ENCODE data around the gene PTPN4. TPM values are rescaled to one million over a fixed set of nuclear protein-coding genes. Genes with fewer than 3 reads are reported as not detected.

Gene PTPN4
- total RNA-seq, 1 experiment from 2014 or later = 46.8 TPM

DNA sequence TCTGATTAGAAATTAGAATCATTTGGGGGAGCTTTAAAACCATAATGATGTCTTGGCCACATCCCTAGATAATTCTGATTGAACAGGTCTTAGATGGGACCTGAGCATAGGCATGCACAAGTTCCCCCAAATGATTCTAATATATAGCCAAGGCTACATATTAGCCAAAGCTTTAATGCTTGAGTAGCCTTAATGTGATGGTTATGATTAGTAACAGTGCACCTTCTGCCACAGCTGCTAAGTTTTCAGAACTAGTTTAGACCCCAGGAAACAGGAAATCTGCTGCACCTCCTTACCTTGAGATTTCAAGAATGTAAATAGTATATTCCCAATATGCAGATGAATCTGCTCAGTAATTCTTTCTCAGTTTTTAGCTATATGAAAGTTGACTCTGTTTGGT, 119.8 kb downstream of the PTPN4 start:
- peaks cover 12% of the 10 kb centered on the region for H3K4me1 ChIP-seq
- Mint-ChIP-seq H3K27me3 (ENCODE audit: insufficient read depth, unreplicated experiment) (no peaks in the 10 kb centered on the region), H3K9me3 (ENCODE audit: unreplicated experiment) (no peaks in the 10 kb centered on the region), H3K36me3 (ENCODE audit: insufficient read depth, unreplicated experiment) (no peaks in the 10 kb centered on the region), H3K4me3 (ENCODE audit: unreplicated experiment) (no peak overlapping the region), H3K27ac (ENCODE audit: unreplicated experiment) (no peak overlapping the region), H3K4me1 (ENCODE audit: low read depth, unreplicated experiment) (no peaks in the 10 kb centered on the region)
- CTCF ChIA-PET = no interaction called here
- intact Hi-C loops (cut with micrococcal nuclease; ENCODE audit: unreplicated experiment) = no loop called here
- no peaks in the 10 kb centered on the region; the same call in 1 of the 2 replicates for H3K9me3 ChIP-seq
- no peak overlapping the region for H3K4me3 ChIP-seq (ENCODE audit: low read depth, low read length)
- H3K36me3 ChIP-seq (ENCODE audit: control insufficient read depth, insufficient read depth, low read length) = no peaks in the 10 kb centered on the region
- H3K27me3 ChIP-seq (replicated peaks; ENCODE audit: control insufficient read depth, insufficient read depth, low read length) = no peaks in the 10 kb centered on the region
- BruUV-seq (replicated peaks) = no TSS peak
- POLR2A ChIA-PET = no interaction called here
- TF ChIP-seq, protein P1, sequence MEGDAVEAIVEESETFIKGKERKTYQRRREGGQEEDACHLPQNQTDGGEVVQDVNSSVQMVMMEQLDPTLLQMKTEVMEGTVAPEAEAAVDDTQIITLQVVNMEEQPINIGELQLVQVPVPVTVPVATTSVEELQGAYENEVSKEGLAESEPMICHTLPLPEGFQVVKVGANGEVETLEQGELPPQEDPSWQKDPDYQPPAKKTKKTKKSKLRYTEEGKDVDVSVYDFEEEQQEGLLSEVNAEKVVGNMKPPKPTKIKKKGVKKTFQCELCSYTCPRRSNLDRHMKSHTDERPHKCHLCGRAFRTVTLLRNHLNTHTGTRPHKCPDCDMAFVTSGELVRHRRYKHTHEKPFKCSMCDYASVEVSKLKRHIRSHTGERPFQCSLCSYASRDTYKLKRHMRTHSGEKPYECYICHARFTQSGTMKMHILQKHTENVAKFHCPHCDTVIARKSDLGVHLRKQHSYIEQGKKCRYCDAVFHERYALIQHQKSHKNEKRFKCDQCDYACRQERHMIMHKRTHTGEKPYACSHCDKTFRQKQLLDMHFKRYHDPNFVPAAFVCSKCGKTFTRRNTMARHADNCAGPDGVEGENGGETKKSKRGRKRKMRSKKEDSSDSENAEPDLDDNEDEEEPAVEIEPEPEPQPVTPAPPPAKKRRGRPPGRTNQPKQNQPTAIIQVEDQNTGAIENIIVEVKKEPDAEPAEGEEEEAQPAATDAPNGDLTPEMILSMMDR (IDR thresholded peaks at IDR 0.05; ENCODE audit: insufficient read depth in 1 of 2, low read depth in 1 of 2, low read length in 1 of 2, severe bottlenecking in 1 of 2, unreplicated experiment in 1 of 2) = no peak
- no peak for DNase-seq

GRCh38 chr2:119888680-119889079, 129.0 kb downstream of the PTPN4 start:
- CTCF ChIA-PET = no interaction called here
- no TSS peak for BruUV-seq (replicated peaks)
- no peak for DNase-seq
- Histone ChIP-seq H3K4me1 (no peaks in the 10 kb centered on the region), H3K36me3 (ENCODE audit: control insufficient read depth, insufficient read depth, low read length) (no peaks in the 10 kb centered on the region), H3K9me3 (peaks cover 5% of the 10 kb centered on the region; the same call in 1 of the 2 replicates), H3K27me3 (replicated peaks; ENCODE audit: control insufficient read depth, insufficient read depth, low read length) (no peaks in the 10 kb centered on the region), H3K4me3 (ENCODE audit: low read depth, low read length) (no peak overlapping the region)
- Mint-ChIP-seq H3K27ac (ENCODE audit: unreplicated experiment) (no peak overlapping the region), H3K27me3 (ENCODE audit: insufficient read depth, unreplicated experiment) (no peaks in the 10 kb centered on the region), H3K4me1 (ENCODE audit: low read depth, unreplicated experiment) (no peaks in the 10 kb centered on the region), H3K4me3 (ENCODE audit: unreplicated experiment) (no peak overlapping the region), H3K9me3 (ENCODE audit: unreplicated experiment) (peaks cover 30% of the 10 kb centered on the region), H3K36me3 (ENCODE audit: insufficient read depth, unreplicated experiment) (peaks cover 10% of the 10 kb centered on the region)
- TF ChIP-seq, protein P1 (IDR thresholded peaks at IDR 0.05; ENCODE audit: insufficient read depth in 1 of 2, low read depth in 1 of 2, low read length in 1 of 2, severe bottlenecking in 1 of 2, unreplicated experiment in 1 of 2) = no peak
- intact Hi-C loops (cut with micrococcal nuclease; ENCODE audit: unreplicated experiment) = no loop called here
- POLR2A ChIA-PET = no interaction called here

GRCh38 chr2:119897736-119898395, 138.1 kb downstream of the PTPN4 start:
- CTCF ChIA-PET = no interaction called here
- H3K36me3 Mint-ChIP-seq (ENCODE audit: insufficient read depth, unreplicated experiment) = peaks cover 18% of the 10 kb centered on the region
- no TSS peak for BruUV-seq (replicated peaks)
- POLR2A ChIA-PET = interaction anchor here (0.6 kb wide), 1 partner anchor 55 kb away, joined by 4 read pairs; no protein-coding TSS in a partner anchor
- no peak overlapping the region for H3K27ac Mint-ChIP-seq (ENCODE audit: unreplicated experiment)
- peaks cover 6% of the 10 kb centered on the region for H3K4me1 Mint-ChIP-seq (ENCODE audit: low read depth, unreplicated experiment)
- H3K4me1 ChIP-seq = no peaks in the 10 kb centered on the region
- peaks cover 2% of the 10 kb centered on the region; the same call in 1 of the 2 replicates for H3K36me3 ChIP-seq (ENCODE audit: control insufficient read depth, insufficient read depth, low read length)
- no peaks in the 10 kb centered on the region for H3K9me3 Mint-ChIP-seq (ENCODE audit: unreplicated experiment)
- H3K9me3 ChIP-seq = no peaks in the 10 kb centered on the region
- intact Hi-C loops (cut with micrococcal nuclease; ENCODE audit: unreplicated experiment) = no loop called here
- TF ChIP-seq, protein P1 (IDR thresholded peaks at IDR 0.05; ENCODE audit: insufficient read depth in 1 of 2, low read depth in 1 of 2, low read length in 1 of 2, severe bottlenecking in 1 of 2, unreplicated experiment in 1 of 2) = no peak
- H3K27me3 ChIP-seq (replicated peaks; ENCODE audit: control insufficient read depth, insufficient read depth, low read length) = no peaks in the 10 kb centered on the region
- no peak overlapping the region for H3K4me3 ChIP-seq (ENCODE audit: low read depth, low read length)
- H3K4me3 Mint-ChIP-seq (ENCODE audit: unreplicated experiment) = no peak overlapping the region
- H3K27me3 Mint-ChIP-seq (ENCODE audit: insufficient read depth, unreplicated experiment) = no peaks in the 10 kb centered on the region
- no peak for DNase-seq

Data from Caco-2 (cell line).